K562 (cell line): ENCODE results near the gene PBX2. TPM values are rescaled to one million over a fixed set of nuclear protein-coding genes. Genes with fewer than 3 reads are reported as not detected.

ENCODE experiments used
- ARID3B ChIP-seq: fragments of 250-450 bp; sonication (Bioruptor Pico); IDR thresholded peaks from 2 replicates; pipeline ENCODE4 v1.4.0; 2020; ENCODE audit warnings: borderline replicate concordance
- ASH1L ChIP-seq: fragments of 450-650 bp; IDR thresholded peaks from 2 replicates; pipeline ENCODE4 v1.6.1; 2018; ENCODE audit warnings: borderline replicate concordance, mild to moderate bottlenecking, low read depth; ENCODE audit not compliant: partially characterized antibody
- ATF1 ChIP-seq, 2 experiments: fragments of 450-650 bp in 1 of 2; IDR thresholded peaks; 2 replicates each; pipeline ENCODE4 v1.6.1; 2016; ENCODE audit warnings: missing compliant biosample characterization in 1 of 2, missing genetic modification characterization in 1 of 2
- CBFB ChIP-seq: sonication (generic); formaldehyde crosslinking; IDR thresholded peaks from 2 replicates; pipeline ENCODE4 v1.4.0; 2020; ENCODE audit warnings: mild to moderate bottlenecking, missing genetic modification reagents
- FOXP4 ChIP-seq: sonication (generic); formaldehyde crosslinking; IDR thresholded peaks from 2 replicates; pipeline ENCODE4 v1.8.0; 2022; ENCODE audit warnings: mild to moderate bottlenecking, missing genetic modification reagents, borderline replicate concordance
- HINFP ChIP-seq: fragments of 450-650 bp; conservative IDR thresholded peaks from 2 replicates; pipeline ENCODE4 v1.6.1; 2016; ENCODE audit warnings: missing genetic modification characterization, low read depth, mild to moderate bottlenecking, control low read depth, missing compliant biosample characterization
- KLF13 ChIP-seq: fragments of 450-650 bp; IDR thresholded peaks from 2 replicates; pipeline ENCODE4 v1.6.1; 2016; ENCODE audit warnings: missing genetic modification characterization, low read depth, mild to moderate bottlenecking, missing compliant biosample characterization, moderate library complexity, borderline replicate concordance
- RB1 ChIP-seq: fragments of 450-650 bp; IDR thresholded peaks from 2 replicates; pipeline ENCODE4 v1.6.1; 2017; ENCODE audit warnings: low read depth, mild to moderate bottlenecking
- ZBTB11 ChIP-seq, 3 experiments: fragments of 200-800 bp in 1 of 3; fragments of 250-450 bp in 1 of 3; fragments of 450-650 bp in 1 of 3; sonication (Bioruptor Pico) in 1 of 3; sonication (Bioruptor generic) in 1 of 3; formaldehyde crosslinking in 1 of 3; IDR thresholded peaks; 2 replicates each; pipeline versions ENCODE4 v1.6.1 to v1.8.0; 2016 to 2022; ENCODE audit warnings: mild to moderate bottlenecking in 2 of 3, missing genetic modification characterization in 2 of 3, missing compliant biosample characterization in 1 of 3, moderate library complexity in 1 of 3
- ZNF696 ChIP-seq: fragments of 250-450 bp; sonication (Bioruptor Pico); conservative IDR thresholded peaks from 2 replicates; pipeline ENCODE4 v1.4.0; 2020; ENCODE audit warnings: mild to moderate bottlenecking, moderate library complexity
- ZNF740 ChIP-seq, 3 experiments: fragments of 200-800 bp in 1 of 3; sonication (Bioruptor generic) in 1 of 3; sonication (generic) in 1 of 3; formaldehyde crosslinking in 1 of 3; IDR thresholded peaks; 2 replicates each; pipeline versions ENCODE4 v1.6.1 to v1.8.0; 2016 to 2022; ENCODE audit warnings: mild to moderate bottlenecking in 2 of 3, missing compliant biosample characterization in 2 of 3, missing genetic modification characterization in 2 of 3, missing genetic modification reagents in 1 of 3
- polyA plus RNA-seq, 8 experiments: library from polyadenylated mRNA; depleted of rRNA in 4 of 8; stranded (reverse) in 5 of 8; unstranded in 3 of 8; fragments of >200 nt; fragmentation: Nextera tagmentation in 2 of 8; fragmentation: Illumina TruSeq in 1 of 8; extraction: Ambion mirVana in 2 of 8; extraction: Trizol in 1 of 8; gene quantifications; 2 replicates each; pipeline versions ENCODE4 v1.2.1 to v1.2.3, GENCODE V29; 2011 to 2014; ENCODE audit warnings: inconsistent platforms in 1 of 8, missing spikeins in 1 of 8
- total RNA-seq, 7 experiments: library from RNA; depleted of rRNA in 6 of 7; stranded (reverse); fragments of >200 nt in 6 of 7; fragmentation: Illumina TruSeq in 2 of 7; extraction: Trizol in 2 of 7; gene quantifications; 2 replicates each; pipeline versions ENCODE4 v1.2.1 to v1.2.3, GENCODE V29; 2011 to 2021; ENCODE audit warnings: low replicate concordance in 1 of 7

PBX2 gene
- total and polyA plus RNA-seq, 9 of the 15 experiments (the other 6 are each of a cell fraction or from before 2014, with no cell fraction given) = 1.9 to 134 (median 62.5) TPM

- TF ChIP-seq ARID3B (CRISPR knock-in tag) (no peak), ZBTB11 (CRISPR knock-in tag; IDR thresholded peaks at IDR 0.05) (peak in 1 of 3 experiments; percentile 73; a peak in 2 of 6 replicates), RB1 (peak; percentile 55), ATF1 (CRISPR knock-in tag; IDR thresholded peaks at IDR 0.05) (peak; percentile 91), ATF1 (tag; IDR thresholded peaks at IDR 0.05) (peak; percentile 98), HINFP (tag) (no peak), ASH1L (peak; percentile 71), FOXP4 (CRISPR knock-in tag) (peak; percentile 24; the same call in 1 of the 2 replicates), ZNF696 (CRISPR knock-in tag) (no peak), CBFB (no peak), ZNF740 (CRISPR knock-in tag; IDR thresholded peaks at IDR 0.05) (peak; percentile 94), ZNF740 (tag; IDR thresholded peaks at IDR 0.05) (no peak), KLF13 (tag) (no peak)
Measured at GRCh38 chr6:32153564-32154513, 36.2 kb downstream of the PBX2 start, which contains the start of gene PPT2 (continued).
